Endometrium (tissue), 2 donors: ENCODE data around the gene SELENOP.
A peak's percentile ranks its signal among the peaks of the same experiment; 100 is the strongest.
"Not testable (repeated sequence)": the region's sequence is repeated elsewhere in the genome, so short reads cannot be mapped to it uniquely, and the experiment has no call there.

ENCODE experiments used
- FAIRE-seq: peaks from 2 replicates; lab custom pipeline; 2012; peaks lifted over from hg19 to GRCh38; lab: Jason Lieb, UNC
- donor health status: control.
- donor health status: control.

SELENOP gene, protein sequence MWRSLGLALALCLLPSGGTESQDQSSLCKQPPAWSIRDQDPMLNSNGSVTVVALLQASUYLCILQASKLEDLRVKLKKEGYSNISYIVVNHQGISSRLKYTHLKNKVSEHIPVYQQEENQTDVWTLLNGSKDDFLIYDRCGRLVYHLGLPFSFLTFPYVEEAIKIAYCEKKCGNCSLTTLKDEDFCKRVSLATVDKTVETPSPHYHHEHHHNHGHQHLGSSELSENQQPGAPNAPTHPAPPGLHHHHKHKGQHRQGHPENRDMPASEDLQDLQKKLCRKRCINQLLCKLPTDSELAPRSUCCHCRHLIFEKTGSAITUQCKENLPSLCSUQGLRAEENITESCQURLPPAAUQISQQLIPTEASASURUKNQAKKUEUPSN

DNA sequence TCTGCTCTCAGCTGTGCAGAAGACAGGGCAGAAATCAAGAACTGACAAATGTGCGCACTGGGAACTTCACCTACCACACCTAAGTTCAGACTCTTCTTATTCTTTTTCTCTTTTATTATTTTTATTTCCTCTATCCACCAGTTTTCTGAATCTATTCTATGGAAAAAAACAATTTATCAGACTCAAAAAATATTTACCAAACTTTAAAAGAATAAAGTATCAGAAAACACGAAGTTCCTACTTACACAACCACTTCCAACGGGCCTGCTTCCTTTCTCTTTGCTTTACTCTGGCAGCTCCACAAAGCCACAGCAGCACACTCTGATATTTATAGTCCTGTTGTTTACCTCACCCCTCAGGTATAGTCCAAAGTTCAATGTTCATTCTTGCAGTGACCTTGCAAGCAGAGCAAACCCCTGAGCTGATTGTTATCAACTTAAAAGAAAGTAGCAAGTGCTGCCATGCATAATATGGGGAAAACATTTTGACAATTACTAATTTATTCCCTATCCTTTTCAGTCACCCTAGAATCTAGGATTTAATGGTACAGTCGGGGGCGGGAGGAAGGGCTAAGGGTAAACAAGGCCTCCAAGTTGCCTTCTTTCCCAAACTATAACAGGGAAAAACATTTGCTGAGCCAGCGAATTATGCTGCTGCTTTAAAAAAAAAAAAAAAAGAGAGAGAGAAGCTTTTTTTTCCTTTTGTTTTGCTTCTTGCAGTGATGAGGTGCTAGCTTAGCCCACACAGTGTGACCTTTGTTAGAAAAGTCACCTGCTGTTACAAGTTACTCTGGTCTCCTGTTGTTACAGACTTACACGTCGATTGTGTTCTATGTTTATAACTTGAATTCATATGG lies at the start of gene SELENOP:
SELENOP (minus strand) TSS at position 302 of the 856 bp plus-strand sequence. CDS start 3,539 bp downstream, outside the sequence.
- peak; percentile 91 for FAIRE-seq

DNA sequence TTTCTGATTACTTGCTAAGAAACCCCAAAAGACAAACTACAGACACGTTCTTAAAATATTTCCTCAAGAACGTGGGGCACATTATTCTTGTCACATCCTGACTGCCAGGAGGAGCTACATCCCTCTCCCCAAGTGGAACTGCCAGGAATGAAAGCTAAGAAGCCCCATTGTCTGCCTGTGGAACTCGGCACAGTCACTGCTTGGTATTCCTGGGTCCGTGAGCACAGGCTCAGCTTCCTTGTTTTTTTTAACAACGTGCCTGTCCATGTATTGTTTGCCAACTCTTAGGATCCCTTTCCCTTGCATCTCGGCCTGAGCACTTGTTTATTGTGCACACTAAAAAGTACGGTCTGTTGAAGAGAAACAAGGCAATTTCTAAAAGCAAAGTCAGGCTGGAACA lies 47.0 kb upstream of the SELENOP start:
- FAIRE-seq = no peak

DNA sequence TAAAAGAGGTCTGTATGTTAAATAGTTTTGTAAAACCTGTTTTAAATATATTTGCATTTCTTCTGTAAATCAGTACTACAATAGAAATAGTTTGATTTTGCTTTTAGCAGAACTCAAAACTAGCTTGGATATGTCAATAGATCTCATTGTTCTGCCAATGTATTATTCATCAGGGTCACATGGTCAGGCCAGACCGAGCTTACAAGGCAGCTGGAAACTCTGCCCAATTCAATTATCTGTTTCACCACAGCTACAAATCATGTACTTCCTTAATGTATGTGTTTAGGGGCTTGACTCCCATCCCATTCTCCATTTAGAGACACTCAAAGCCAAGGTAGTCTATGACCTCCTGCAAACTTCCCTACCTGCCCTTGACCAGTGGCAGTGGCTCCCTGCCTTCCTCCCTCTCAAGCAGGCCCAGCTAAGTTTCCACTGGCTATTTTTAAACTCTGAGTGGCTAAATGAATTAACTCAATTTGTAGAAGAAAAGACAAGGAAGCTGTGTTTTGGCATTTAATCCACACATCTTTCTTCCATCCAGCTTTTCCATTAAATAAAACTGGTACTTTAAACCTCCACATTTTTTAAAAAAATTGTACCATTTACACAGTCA lies 46.4 kb upstream of the SELENOP start:
- FAIRE-seq = no peak

DNA sequence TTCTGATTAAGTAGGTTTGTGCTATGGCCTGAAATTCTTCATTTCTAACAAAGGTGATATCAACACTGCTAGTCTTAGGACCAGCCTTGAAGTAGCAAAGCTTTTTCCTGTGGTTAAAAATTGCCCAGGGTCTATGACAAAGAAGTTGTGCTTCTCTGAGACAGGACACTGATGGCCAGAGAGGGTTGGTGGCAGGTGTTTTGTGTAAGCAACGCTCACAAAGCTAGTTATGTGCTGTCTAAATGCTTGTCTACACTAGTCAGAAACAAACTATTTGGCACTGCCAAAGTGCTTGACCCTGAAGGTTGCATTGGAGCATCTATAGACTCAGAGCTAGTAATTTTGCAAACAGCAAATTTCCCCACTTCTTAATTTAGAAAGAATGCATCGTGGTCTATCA lies 44.1 kb upstream of the SELENOP start:
- no peak for FAIRE-seq

GRCh38 chr5:42855386-42855785 lies 43.7 kb upstream of the SELENOP start:
- FAIRE-seq = no peak

GRCh38 chr5:42854795-42855194 lies 43.1 kb upstream of the SELENOP start:
- FAIRE-seq = peak; percentile 72

DNA sequence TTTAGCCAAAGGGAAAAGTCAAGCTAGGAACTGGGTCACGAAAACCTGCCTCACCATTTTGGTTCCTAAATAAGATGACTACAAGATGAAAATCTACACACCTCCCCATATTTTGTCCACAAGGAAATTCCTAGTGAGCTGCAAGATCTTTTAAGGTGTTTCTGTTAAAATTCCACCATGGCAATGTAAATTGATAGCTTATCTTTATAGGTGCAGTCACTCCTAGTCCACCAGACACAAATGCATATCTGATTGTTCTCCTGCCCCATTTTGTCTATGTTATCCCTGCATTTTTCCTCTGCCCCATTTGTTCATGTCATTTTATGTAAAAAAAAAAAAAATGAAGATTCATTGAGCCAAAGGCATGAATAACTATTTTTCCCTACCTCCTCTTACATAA lies 41.1 kb upstream of the SELENOP start:
- no peak for FAIRE-seq

DNA sequence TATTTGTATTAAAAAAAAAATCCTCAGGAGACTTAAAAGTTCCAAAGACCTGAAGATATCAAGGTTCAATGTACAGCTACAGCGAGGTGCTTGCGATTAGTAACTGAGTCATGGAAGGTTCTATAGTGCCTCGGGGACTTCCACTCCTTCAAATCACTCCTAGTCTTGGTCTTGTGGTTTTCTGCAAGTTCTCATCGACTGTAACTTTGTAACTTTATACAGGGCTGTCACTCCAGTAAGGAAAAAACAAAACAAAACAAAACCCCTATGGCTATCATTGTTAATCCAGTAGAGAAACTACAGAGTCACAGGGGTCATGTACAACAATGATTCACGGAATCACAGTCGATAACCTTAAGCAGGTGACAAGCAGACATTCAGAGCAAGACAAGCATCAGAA lies 39.8 kb upstream of the SELENOP start:
- FAIRE-seq = no peak

- FAIRE-seq = no peak
These were observed 36.9 kb upstream of the SELENOP start for GRCh38 chr5:42848545-42848944.

GRCh38 chr5:42844408-42844807 lies 32.7 kb upstream of the SELENOP start:
- not testable (repeated sequence) for FAIRE-seq

DNA sequence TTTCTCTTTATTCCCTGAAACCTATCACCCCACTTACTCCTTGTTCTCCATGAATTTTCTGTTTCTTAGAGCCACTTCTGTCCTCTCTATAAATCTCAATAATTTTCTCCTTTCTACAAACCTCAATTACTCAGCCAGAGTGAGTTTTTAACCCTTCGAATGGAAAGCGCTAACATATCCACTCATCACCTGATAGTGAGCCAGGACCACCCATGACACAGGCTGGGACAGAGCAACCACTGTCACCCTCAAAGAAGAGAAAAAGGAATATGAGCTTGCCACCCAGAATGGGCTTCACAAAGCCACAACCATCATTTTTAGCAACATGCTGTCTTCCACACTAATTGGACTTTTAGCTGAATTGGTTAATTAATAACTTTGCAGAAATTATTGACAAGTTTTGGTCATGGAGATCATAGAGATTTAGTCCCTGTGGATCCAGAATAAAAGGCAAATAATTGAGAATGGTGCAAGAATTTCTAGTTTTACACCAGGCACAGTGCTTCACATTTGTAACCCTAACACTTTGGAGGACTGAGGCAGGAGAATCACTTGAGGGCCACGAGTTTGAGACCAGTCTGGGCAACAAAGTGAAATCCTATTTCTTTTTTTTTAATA lies 32.1 kb upstream of the SELENOP start:
- FAIRE-seq = no peak

GRCh38 chr5:42842921-42843641 lies 31.4 kb upstream of the SELENOP start:
- no peak for FAIRE-seq

GRCh38 chr5:42840842-42841567 lies 29.3 kb upstream of the SELENOP start:
- FAIRE-seq = no peak

DNA sequence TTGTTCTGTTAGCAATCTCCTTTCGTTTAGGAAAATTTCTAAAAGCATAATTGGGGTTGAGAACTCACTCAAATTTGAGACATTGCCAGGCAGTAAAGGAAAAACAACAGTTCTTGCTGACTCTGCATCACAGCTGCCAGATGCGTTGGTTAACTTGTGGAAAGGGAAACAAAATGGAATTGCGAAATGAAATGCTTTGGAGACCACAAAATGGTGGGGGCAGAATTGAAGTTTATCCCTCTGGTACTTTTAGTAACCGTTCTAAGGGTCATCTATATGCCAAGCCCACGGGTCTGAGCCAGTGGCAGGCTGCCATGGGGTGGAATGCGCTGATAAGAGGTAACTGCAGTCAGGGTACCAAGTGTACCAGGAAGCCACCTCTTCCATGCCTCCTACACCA lies 28.6 kb upstream of the SELENOP start:
- FAIRE-seq = peak; percentile 76

DNA sequence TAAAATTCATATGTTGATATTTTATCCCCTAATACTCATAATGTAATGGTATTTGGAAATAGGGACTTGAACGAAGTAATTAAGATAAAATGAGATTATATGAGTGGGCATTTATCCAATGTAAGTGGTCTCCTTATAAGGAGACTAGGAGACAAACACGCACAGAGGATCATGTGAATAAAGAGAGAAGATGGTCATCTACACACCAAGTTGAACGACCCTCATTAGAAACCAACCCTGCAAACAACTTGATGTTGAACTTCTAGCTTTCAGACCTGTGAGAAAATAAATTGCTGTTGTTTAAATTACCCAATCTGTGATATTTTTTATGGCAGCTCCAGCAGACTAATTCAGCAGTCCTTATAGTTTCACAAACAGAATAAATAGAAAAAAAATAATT lies 27.5 kb upstream of the SELENOP start:
- no peak for FAIRE-seq

DNA sequence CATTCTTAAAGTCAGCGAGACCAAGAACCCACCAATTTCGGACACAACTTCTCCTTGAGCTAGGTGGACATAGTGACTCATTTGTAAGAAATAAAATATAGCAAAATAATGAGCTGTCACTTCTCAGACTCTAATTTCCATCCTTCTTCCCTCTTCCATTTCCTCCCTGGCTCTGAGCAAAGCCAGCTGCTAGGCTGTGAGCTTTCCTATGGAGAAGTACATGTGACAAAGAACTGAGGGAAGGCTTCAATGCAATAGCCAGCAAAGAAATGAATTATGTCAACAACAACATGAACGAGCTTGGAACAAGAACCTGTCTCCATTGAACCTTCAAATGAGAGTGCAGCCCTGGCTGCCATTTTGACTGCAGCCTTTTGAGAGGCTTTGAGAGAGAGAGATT lies 25.9 kb upstream of the SELENOP start:
- no peak for FAIRE-seq

DNA sequence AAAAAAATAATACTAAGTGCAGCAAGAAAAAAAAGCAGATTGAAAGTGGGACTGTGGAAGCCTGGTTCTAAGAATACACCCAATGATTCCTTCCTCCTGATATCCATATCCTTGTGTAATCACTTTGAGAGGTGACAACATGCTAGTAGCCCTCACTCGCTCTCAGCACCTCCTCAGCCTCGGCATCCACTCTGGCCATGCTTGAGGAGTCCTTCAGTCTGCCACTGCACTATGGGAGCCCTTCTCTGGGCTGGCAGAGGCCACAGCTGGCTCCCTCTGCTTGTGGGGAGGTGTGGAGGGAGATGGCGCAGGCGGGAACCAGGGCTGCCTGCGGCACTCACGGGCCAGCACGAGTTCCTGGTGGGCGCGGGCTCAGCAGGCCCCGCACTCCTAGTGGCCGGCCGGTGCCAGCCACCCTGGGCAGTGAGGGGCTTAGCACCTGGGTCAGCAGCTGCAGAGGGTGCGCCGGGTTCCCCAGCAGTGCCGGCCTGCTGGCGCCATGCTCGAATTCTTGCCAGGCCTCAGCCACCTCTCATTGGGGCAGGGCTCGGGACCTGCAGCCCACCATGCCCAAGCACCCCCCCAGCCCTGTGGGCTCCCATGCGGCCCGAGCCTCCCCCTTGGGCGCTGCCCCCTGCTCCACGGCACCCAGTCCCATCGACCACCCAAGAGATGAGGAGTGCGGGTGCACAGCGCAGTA lies 24.5 kb upstream of the SELENOP start:
- FAIRE-seq = no peak

GRCh38 chr5:42832060-42832459 lies 20.4 kb upstream of the SELENOP start:
- no peak for FAIRE-seq

DNA sequence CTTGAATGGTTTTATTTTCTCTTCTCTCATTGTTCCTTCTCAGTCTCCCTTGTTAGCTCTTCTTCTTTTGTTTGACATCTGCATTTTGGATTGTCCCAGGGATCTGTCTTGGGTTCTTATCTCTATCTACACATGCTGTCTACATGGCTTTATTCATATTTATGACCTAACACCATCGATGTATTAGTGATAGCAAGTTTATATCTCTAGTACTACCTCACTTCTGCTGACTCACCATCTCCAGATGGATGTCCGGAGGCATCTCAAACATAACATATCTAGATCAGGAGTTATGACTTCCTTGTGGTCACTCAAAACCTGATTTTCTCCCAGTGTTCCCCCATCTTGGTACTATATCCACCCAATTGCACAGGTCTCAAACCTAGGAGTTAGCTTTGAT lies 19.2 kb upstream of the SELENOP start:
- no peak for FAIRE-seq

DNA sequence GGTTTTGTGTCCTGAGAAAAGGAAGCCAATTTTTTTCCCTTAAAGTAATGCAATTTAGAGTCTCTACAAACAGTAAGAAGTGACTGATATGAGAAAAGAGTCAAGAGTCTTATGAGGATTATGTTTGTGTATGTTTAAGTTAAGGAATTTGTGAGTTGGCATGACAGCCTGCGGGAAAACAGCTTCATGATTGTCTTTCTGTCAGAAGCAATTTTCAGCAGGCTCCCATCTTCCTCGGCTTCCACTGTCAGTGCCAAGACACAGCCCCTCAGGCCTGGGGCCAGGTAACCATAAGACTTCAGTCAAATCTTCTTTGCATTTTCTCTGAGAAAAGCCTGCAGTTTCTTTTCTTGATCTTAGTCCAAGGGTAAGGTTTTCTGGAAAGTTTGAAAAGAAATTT lies 17.0 kb upstream of the SELENOP start:
- FAIRE-seq = no peak
